Skeletal muscle satellite cell (primary cell): Measurements from ENCODE around the gene DDAH1.
"Not testable (repeated sequence)": the region's sequence is repeated elsewhere in the genome, so short reads cannot be mapped to it uniquely, and the experiment has no call there.

Source experiments
- H3K27me3 ChIP-seq: 2 replicates; pipeline ENCODE4 v1.7.0; 2013; ENCODE audit warnings: low read length; ENCODE audit not compliant: control insufficient read depth, insufficient read depth
- H3K36me3 ChIP-seq: 2 replicates; pipeline ENCODE4 v1.7.0; 2013; ENCODE audit warnings: mild to moderate bottlenecking, control low read depth, low read length; ENCODE audit not compliant: insufficient read depth
- H3K4me1 ChIP-seq: 2 replicates; pipeline ENCODE4 v1.7.0; 2013; ENCODE audit warnings: low read length; ENCODE audit not compliant: control insufficient read depth, insufficient read depth
- H3K4me2 ChIP-seq: 2 replicates; pipeline ENCODE4 v1.7.0; 2013; ENCODE audit warnings: mild to moderate bottlenecking, low read length
- H3K4me3 ChIP-seq: 2 replicates; pipeline ENCODE4 v1.7.0; 2013; ENCODE audit warnings: low read length
- H3K9ac ChIP-seq: 2 replicates; pipeline ENCODE4 v1.7.0; 2013; ENCODE audit warnings: mild to moderate bottlenecking, low read depth, low read length, moderate library complexity
- H3K9me3 ChIP-seq: replicated peaks from 2 replicates; pipeline ENCODE4 v1.7.0; 2013; ENCODE audit warnings: mild to moderate bottlenecking, control low read depth, low read length

DDAH1 gene

GRCh38 chr1:85470130-85470529 lies 5.2 kb upstream of the DDAH1 start:
- H3K27me3 ChIP-seq, H3K9me3 ChIP-seq, H3K9ac ChIP-seq, H3K4me3 ChIP-seq, H3K4me2 ChIP-seq: not testable (repeated sequence)
- Histone ChIP-seq H3K4me1 (peaks cover 14% of the 10 kb centered on the region), H3K36me3 (peaks cover 22% of the 10 kb centered on the region)

- peaks cover 17% of the 10 kb centered on the region for H3K4me1 ChIP-seq
- peaks cover 18% of the 10 kb centered on the region for H3K36me3 ChIP-seq
Observed at GRCh38 chr1:85467929-85468540, 3.1 kb upstream of the DDAH1 start.

GRCh38 chr1:85467036-85467435 lies 2.1 kb upstream of the DDAH1 start:
- H3K36me3 ChIP-seq: peaks cover 18% of the 10 kb centered on the region
- H3K9me3 ChIP-seq: no peaks in the 10 kb centered on the region
- H3K9ac ChIP-seq: no peak overlapping the region
- no peak overlapping the region for H3K4me2 ChIP-seq
- H3K27me3 ChIP-seq: no peaks in the 10 kb centered on the region
- H3K4me1 ChIP-seq: peaks cover 25% of the 10 kb centered on the region
- H3K4me3 ChIP-seq: no peak overlapping the region

More at GRCh38 chr1:85467929-85468540, 3.1 kb upstream of the DDAH1 start:
- no peaks in the 10 kb centered on the region for H3K9me3 ChIP-seq
- no peak overlapping the region for H3K4me3 ChIP-seq
- no peak overlapping the region for H3K9ac ChIP-seq
- no peaks in the 10 kb centered on the region for H3K27me3 ChIP-seq
- no peak overlapping the region for H3K4me2 ChIP-seq

- peak overlapping the region; percentile 90 for H3K4me2 ChIP-seq
- H3K4me1 ChIP-seq: peaks cover 32% of the 10 kb centered on the region
- H3K27me3 ChIP-seq: no peaks in the 10 kb centered on the region
- H3K36me3 ChIP-seq: peaks cover 7% of the 10 kb centered on the region
- H3K9me3 ChIP-seq: no peaks in the 10 kb centered on the region
- H3K9ac ChIP-seq: peak overlapping the region; percentile 92
- peak overlapping the region; percentile 79 for H3K4me3 ChIP-seq
Observed at GRCh38 chr1:85465786-85466134, 801 bp upstream of the DDAH1 start.

GRCh38 chr1:85464497-85465098 lies 361 bp downstream of the DDAH1 start:
- H3K4me2 ChIP-seq: peak overlapping the region; percentile 90
- peaks cover 3% of the 10 kb centered on the region for H3K36me3 ChIP-seq
- no peaks in the 10 kb centered on the region for H3K9me3 ChIP-seq
- peak overlapping the region; percentile 79 for H3K4me3 ChIP-seq
- no peaks in the 10 kb centered on the region for H3K27me3 ChIP-seq
- H3K9ac ChIP-seq: peak overlapping the region; percentile 92
- peaks cover 32% of the 10 kb centered on the region for H3K4me1 ChIP-seq

- Histone ChIP-seq H3K27me3 (no peaks in the 10 kb centered on the region), H3K4me3 (peak overlapping the region; percentile 79), H3K9ac (peak overlapping the region; percentile 92), H3K36me3 (peaks cover 2% of the 10 kb centered on the region), H3K4me1 (peaks cover 32% of the 10 kb centered on the region), H3K9me3 (no peaks in the 10 kb centered on the region), H3K4me2 (peak overlapping the region; percentile 90)
Observed at GRCh38 chr1:85463731-85464496, 1.0 kb downstream of the DDAH1 start.

- peaks cover 32% of the 10 kb centered on the region for H3K4me1 ChIP-seq
- H3K9me3 ChIP-seq: no peaks in the 10 kb centered on the region
- peak overlapping the region; percentile 92 for H3K9ac ChIP-seq
- H3K4me2 ChIP-seq: peak overlapping the region; percentile 90
- no peaks in the 10 kb centered on the region for H3K27me3 ChIP-seq
- peak overlapping the region; percentile 79 for H3K4me3 ChIP-seq
- H3K36me3 ChIP-seq: no peaks in the 10 kb centered on the region
Observed at GRCh38 chr1:85462931-85463649, 1.9 kb downstream of the DDAH1 start.

- peak overlapping the region; percentile 14 for H3K4me2 ChIP-seq
- no peak overlapping the region for H3K4me3 ChIP-seq
- no peaks in the 10 kb centered on the region for H3K27me3 ChIP-seq
- H3K9me3 ChIP-seq: no peaks in the 10 kb centered on the region
- H3K9ac ChIP-seq: no peak overlapping the region
- H3K36me3 ChIP-seq: no peaks in the 10 kb centered on the region
- peaks cover 32% of the 10 kb centered on the region for H3K4me1 ChIP-seq
Observed at GRCh38 chr1:85461216-85461918, 3.6 kb downstream of the DDAH1 start.

GRCh38 chr1:85460555-85461088 lies 4.3 kb downstream of the DDAH1 start:
- H3K4me3 ChIP-seq: no peak overlapping the region
- H3K27me3 ChIP-seq: no peaks in the 10 kb centered on the region
- peaks cover 27% of the 10 kb centered on the region for H3K4me1 ChIP-seq
- no peaks in the 10 kb centered on the region for H3K9me3 ChIP-seq
- no peak overlapping the region for H3K4me2 ChIP-seq
- H3K36me3 ChIP-seq: no peaks in the 10 kb centered on the region
- no peak overlapping the region for H3K9ac ChIP-seq

GRCh38 chr1:85459290-85459689 lies 5.7 kb downstream of the DDAH1 start:
- no peak overlapping the region for H3K9ac ChIP-seq
- H3K4me1 ChIP-seq: peaks cover 31% of the 10 kb centered on the region
- H3K27me3 ChIP-seq: no peaks in the 10 kb centered on the region
- no peak overlapping the region for H3K4me3 ChIP-seq
- no peaks in the 10 kb centered on the region for H3K36me3 ChIP-seq
- H3K4me2 ChIP-seq: no peak overlapping the region
- no peaks in the 10 kb centered on the region for H3K9me3 ChIP-seq

- H3K9ac ChIP-seq: no peak overlapping the region
- peaks cover 37% of the 10 kb centered on the region for H3K4me1 ChIP-seq
- no peaks in the 10 kb centered on the region for H3K27me3 ChIP-seq
- H3K4me3 ChIP-seq: no peak overlapping the region
- H3K4me2 ChIP-seq: no peak overlapping the region
- H3K9me3 ChIP-seq: no peaks in the 10 kb centered on the region
- H3K36me3 ChIP-seq: peaks cover 16% of the 10 kb centered on the region
Observed at GRCh38 chr1:85454214-85454613, 10.7 kb downstream of the DDAH1 start.
